ENCODE results near the gene ARGFX.

GRCh38 chr3:121529308-121529707 is 38.4 kb upstream of the ARGFX start:
- TF ChIP-seq CTCF (conservative IDR thresholded peaks at IDR 0.05; ENCODE audit: low read depth in 2 of 2) (peak; percentile 34 to 41), JUNB (IDR thresholded peaks at IDR 0.05; ENCODE audit: unreplicated experiment) (no peak)
